ENCODE results near the gene PLSCR1. TPM values are rescaled to one million over a fixed set of nuclear protein-coding genes. Genes with fewer than 3 reads are reported as not detected.

Gene PLSCR1
- polyA plus RNA-seq, 2 of the 4 experiments (the other 2 are of a cell fraction) = 37.1 to 54.4 TPM

DNA sequence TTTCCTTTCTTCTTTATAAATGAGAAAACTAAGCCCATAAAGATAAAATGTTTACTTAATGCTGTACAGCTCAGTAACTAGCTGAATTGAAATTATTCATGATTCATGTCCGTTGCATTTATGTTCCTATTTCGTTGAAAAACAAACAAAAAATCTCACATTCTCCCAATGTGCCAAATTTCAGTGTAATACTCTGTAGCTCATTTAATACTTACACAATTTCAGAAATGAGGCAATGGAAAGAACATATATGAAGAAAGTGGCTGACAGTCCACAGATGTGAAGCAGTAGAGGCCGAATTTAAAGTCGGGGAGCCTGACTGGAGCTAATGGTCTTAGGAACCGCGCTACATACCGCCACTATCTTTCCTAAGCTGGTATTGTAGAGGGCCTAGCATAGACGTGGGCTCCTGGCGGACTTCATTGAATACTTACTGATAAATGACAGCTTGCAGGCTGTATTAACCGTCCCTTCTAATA is 75.7 kb downstream of the PLSCR1 start:
- CTCF ChIA-PET = interaction anchor here (1.0 to 1.4 kb wide), 3 partner anchors 27 to 109 kb away, joined by 3 to 4 read pairs (median 3); no protein-coding TSS in a partner anchor
- no peaks in the 10 kb centered on the region for H3K9me3 ChIP-seq
- WGBS (ENCODE audit: missing lambda C conversion rate) = 72% methylated on average over 10 of the region's 10 CpGs
- TF ChIP-seq ZSCAN20 (CRISPR knock-in tag; IDR thresholded peaks at IDR 0.05) (no peak), TP53 (CRISPR knock-in tag; IDR thresholded peaks at IDR 0.05) (no peak), NFE2L2 (conservative IDR thresholded peaks at IDR 0.05; ENCODE audit: low read length) (no peak), POLR2A (IDR thresholded peaks at IDR 0.05; ENCODE audit: low read length) (no peak), KDM5A (IDR thresholded peaks at IDR 0.05) (no peak)
- H3K27ac ChIP-seq = peak overlapping the region; percentile 89 to 96
- POLR2A ChIA-PET = interaction anchor here (0.6 to 2.7 kb wide), 8 partner anchors 35 to 246 kb away, joined by 3 to 15 read pairs (median 4); partner anchors contain the start of gene PLSCR1
- no peak for FAIRE-seq
- no peak; a peak in 1 of 6 replicates for ATAC-seq
- no peak for DNase-seq (ENCODE audit: low read depth in 1 of 2, low spot score in 1 of 2)
- H3K4me2 ChIP-seq = peak overlapping the region; percentile 81
- H3K4me3 ChIP-seq = peak overlapping the region; percentile 65
- H3K4me1 ChIP-seq = peaks cover 57% of the 10 kb centered on the region

DNA sequence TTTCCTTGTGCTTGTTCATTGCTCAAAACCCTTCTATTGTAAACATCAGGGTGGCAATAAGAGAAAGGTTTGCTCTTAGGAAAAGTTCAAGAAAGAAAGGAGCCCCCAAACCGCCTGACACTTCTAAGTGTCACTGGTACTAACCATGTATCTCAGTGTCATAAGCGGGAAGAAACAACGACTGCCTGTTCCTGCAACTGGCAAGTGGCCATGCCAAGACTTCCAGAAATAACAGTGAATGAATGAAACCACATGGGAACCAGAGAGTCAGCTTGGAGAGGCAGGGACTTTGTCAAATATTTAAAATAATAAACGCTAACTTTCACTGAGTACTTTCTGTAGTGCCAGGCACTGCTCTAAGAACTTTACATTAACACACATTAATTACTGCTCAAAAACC is 76.2 kb downstream of the PLSCR1 start:
- POLR2A ChIA-PET = interaction anchor here (1.5 to 2.7 kb wide), 2 partner anchors 54 to 76 kb away, joined by 3 to 15 read pairs; partner anchors contain the start of gene PLSCR1
- CTCF ChIA-PET = interaction anchor here (1.4 kb wide), 1 partner anchor 28 kb away, joined by 3 read pairs; no protein-coding TSS in a partner anchor
- DNase-seq (ENCODE audit: low read depth in 1 of 2, low spot score in 1 of 2) = no peak
- no peak for ATAC-seq
- peaks cover 57% of the 10 kb centered on the region for H3K4me1 ChIP-seq
- peak overlapping the region in 1 of 2 experiments; percentile 13; a peak in 3 of 6 replicates for H3K27ac ChIP-seq
- no peak for TF ChIP-seq RCOR1 (IDR thresholded peaks at IDR 0.05; ENCODE audit: low read depth, low read length)
- no peak for TF ChIP-seq CBX2 (IDR thresholded peaks at IDR 0.05; ENCODE audit: borderline replicate concordance, low read depth)
- TF ChIP-seq, protein P1, sequence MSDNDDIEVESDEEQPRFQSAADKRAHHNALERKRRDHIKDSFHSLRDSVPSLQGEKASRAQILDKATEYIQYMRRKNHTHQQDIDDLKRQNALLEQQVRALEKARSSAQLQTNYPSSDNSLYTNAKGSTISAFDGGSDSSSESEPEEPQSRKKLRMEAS (IDR thresholded peaks at IDR 0.05) = no peak
- TF ChIP-seq RNF2 (IDR thresholded peaks at IDR 0.05; ENCODE audit: borderline replicate concordance, low read depth) = no peak
- H3K4me2 ChIP-seq = peak overlapping the region; percentile 81
- no peak overlapping the region for H3K4me3 ChIP-seq
- 61% methylated on average over 4 of the region's 4 CpGs for WGBS (ENCODE audit: missing lambda C conversion rate)
- no peaks in the 10 kb centered on the region for H3K9me3 ChIP-seq
- no peak for FAIRE-seq

DNA sequence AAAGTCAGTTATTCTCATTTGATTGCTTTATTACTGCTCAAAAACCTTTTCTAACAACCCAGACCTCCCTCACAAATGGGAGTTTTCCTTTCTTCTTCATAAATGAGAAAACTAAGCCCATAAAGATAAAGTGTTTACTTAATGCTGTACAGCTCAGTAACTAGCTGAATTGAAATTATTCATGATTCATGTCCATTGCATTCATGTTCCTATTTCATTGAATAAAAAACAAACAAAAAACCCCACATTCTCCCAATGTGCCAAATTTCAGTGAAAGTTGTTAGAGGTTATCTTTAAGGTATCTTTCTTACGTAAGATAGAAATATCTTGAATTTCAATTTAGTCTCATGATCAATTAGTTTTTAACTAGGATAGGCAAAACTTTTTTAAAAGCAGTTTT is 77.8 kb downstream of the PLSCR1 start:
- ChIA-PET POLR2A (no interaction called here), CTCF (no interaction called here)
- Histone ChIP-seq H3K4me2 (peak overlapping the region; percentile 26), H3K4me1 (peaks cover 57% of the 10 kb centered on the region), H3K9me3 (no peaks in the 10 kb centered on the region), H3K4me3 (no peak overlapping the region), H3K27ac (peak overlapping the region in 1 of 2 experiments; percentile 34; a peak in 2 of 6 replicates)
- no peak for TF ChIP-seq HDAC2 (IDR thresholded peaks at IDR 0.05)
- no peak for TF ChIP-seq RNF2 (IDR thresholded peaks at IDR 0.05; ENCODE audit: borderline replicate concordance, low read depth)
- TF ChIP-seq FOSL2 (IDR thresholded peaks at IDR 0.05) = no peak
- TF ChIP-seq FOSL2 (CRISPR knock-in tag; IDR thresholded peaks at IDR 0.05) = peak; percentile 32; the same call in 1 of the 2 replicates
- TF ChIP-seq CEBPB (IDR thresholded peaks at IDR 0.05) = no peak
- no peak for TF ChIP-seq TFCP2L1 (CRISPR knock-in tag; IDR thresholded peaks at IDR 0.05)
- TF ChIP-seq JUNB (IDR thresholded peaks at IDR 0.05) = 0 out of 2 replicates have a peak, but pooled peaks have one; percentile 23
- TF ChIP-seq GATA3 (IDR thresholded peaks at IDR 0.05; ENCODE audit: borderline replicate concordance) = peak; percentile 41; the same call in 1 of the 2 replicates
- TF ChIP-seq HOXB13 (CRISPR knock-in tag; IDR thresholded peaks at IDR 0.05; ENCODE audit: low read depth) = no peak
- TF ChIP-seq POLR2AphosphoS2 (conservative IDR thresholded peaks at IDR 0.05; ENCODE audit: low read length) = no peak
- 23% methylated on average over 1 of the region's 1 CpG for WGBS (ENCODE audit: missing lambda C conversion rate)
- DNase-seq (ENCODE audit: low read depth in 1 of 2, low spot score in 1 of 2) = no peak
- ATAC-seq = no peak
- FAIRE-seq = no peak

DNA sequence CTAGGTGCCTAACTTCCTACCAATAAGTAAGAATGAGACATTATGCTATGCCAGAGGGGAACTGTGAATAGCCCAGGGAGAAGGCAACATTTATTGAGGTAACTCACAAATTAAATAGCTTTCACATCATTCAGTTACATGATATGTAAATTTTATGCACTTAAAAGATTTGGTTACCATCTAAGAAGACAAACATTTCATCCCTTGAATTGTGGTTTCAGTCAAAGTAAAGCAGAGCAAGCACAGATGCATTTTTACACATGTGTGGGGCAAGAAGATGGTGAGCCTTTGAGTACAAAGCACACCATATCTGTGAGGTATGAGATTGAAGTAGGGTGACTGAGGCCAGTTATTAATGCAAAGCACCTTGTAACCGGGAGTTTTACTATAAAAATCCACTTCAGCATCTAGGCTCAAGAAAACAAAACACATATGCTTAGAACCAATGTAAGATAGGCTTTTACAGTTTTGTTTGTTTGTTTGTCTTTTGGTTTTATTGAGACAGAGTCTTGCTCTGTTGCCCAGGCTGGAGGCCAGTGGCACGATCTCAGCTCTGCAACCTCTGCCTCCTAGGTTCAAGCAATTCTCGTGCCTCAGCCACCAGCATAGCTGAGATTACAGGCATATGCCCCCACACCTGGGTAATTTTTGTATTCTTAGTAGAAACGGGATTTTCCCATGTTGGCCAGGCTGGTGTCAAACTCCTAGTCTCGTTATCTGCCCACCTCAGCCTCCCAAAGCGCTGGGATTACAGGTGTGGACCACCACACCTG is 78.5 kb downstream of the PLSCR1 start:
- POLR2A ChIA-PET = no interaction called here
- TF ChIP-seq NPAS2 (CRISPR knock-in tag; IDR thresholded peaks at IDR 0.05; ENCODE audit: borderline replicate concordance) (no peak), KDM5A (IDR thresholded peaks at IDR 0.05) (no peak), ZC3H11A (IDR thresholded peaks at IDR 0.05) (no peak), MYC (IDR thresholded peaks at IDR 0.05; ENCODE audit: borderline replicate concordance, low read length) (no peak), SREBF2 (IDR thresholded peaks at IDR 0.05) (no peak), TFCP2L1 (CRISPR knock-in tag; IDR thresholded peaks at IDR 0.05) (no peak), ZFP36 (IDR thresholded peaks at IDR 0.05; ENCODE audit: borderline replicate concordance, partially characterized antibody) (no peak), EHF (CRISPR knock-in tag; IDR thresholded peaks at IDR 0.05) (no peak)
- peaks cover 57% of the 10 kb centered on the region for H3K4me1 ChIP-seq
- no peak for DNase-seq (ENCODE audit: low read depth in 1 of 2, low spot score in 1 of 2)
- no peak overlapping the region for H3K4me3 ChIP-seq
- CTCF ChIA-PET = interaction anchor here (0.6 kb wide), 1 partner anchor 20 kb away, joined by 3 read pairs; no protein-coding TSS in a partner anchor
- H3K27ac ChIP-seq = peak overlapping the region; percentile 34 to 39; a peak in 4 of 6 replicates
- no peak for FAIRE-seq
- ATAC-seq = no peak
- peak overlapping the region; percentile 26 for H3K4me2 ChIP-seq
- WGBS (ENCODE audit: missing lambda C conversion rate) = 71% methylated on average over 6 of the region's 6 CpGs
- no peaks in the 10 kb centered on the region for H3K9me3 ChIP-seq

All from A549 (cell line).